Activated CD4-positive, alpha-beta T cell treated with anti-CD3 and anti-CD28 coated beads for 36 hours (primary cell): ENCODE results near the gene PI3. TPM values are rescaled to one million over a fixed set of nuclear protein-coding genes. Genes with fewer than 3 reads are reported as not detected.

Experiments used
- ATAC-seq: fragments of 200-7000 bp; cut with Tn5 transposase; one replicate; pipeline ENCODE4 v1.10.0; 2021; ENCODE audit warnings: mild to moderate bottlenecking, moderate library complexity
- CTCF ChIA-PET: fragments of 350-600 bp; sonication (Branson Sonifier 250); formaldehyde crosslinking; loops from one replicate; lab custom pipeline; 2021; ENCODE audit warnings: antibody characterized with exemption; lab: Charles Lee
- POLR2A ChIA-PET: fragments of 350-600 bp; sonication (Branson Sonifier 250); formaldehyde crosslinking; loops from one replicate; lab custom pipeline; 2021; ENCODE audit warnings: antibody characterized with exemption, inconsistent platforms; lab: Charles Lee
- DNase-seq: peaks from one replicate; pipeline ENCODE4 v3.0.0-alpha.2; 2020
- H3K27ac Mint-ChIP-seq: one replicate; pipeline ENCODE4 v1.8.0; 2021; ENCODE audit warnings: mixed read lengths
- H3K27me3 Mint-ChIP-seq: one replicate; pipeline ENCODE4 v1.8.0; 2021; ENCODE audit warnings: mixed read lengths
- H3K36me3 Mint-ChIP-seq: one replicate; pipeline ENCODE4 v1.8.0; 2021; ENCODE audit warnings: low read depth, mixed read lengths
- H3K4me1 Mint-ChIP-seq: one replicate; pipeline ENCODE4 v1.8.0; 2021; ENCODE audit warnings: mixed read lengths
- H3K4me3 Mint-ChIP-seq: one replicate; pipeline ENCODE4 v1.8.0; 2021; ENCODE audit warnings: mild to moderate bottlenecking, moderate library complexity, mixed read lengths
- H3K9me3 Mint-ChIP-seq: one replicate; pipeline ENCODE4 v1.8.0; 2021; ENCODE audit warnings: low read depth, mixed read lengths
- intact Hi-C, 2 experiments: fragments of 100-400 bp; cut with DNase I in 1 of 2; cut with micrococcal nuclease in 1 of 2; formaldehyde crosslinking; loops; one replicate each; pipeline versions ENCODE4 v1.14.2 to v1.15.1; 2022 to 2024; cut with DNase I, micrococcal nuclease
- total RNA-seq, 2 experiments: library from RNA; stranded (reverse); gene quantifications; one replicate each; pipeline ENCODE4 v1.2.3, GENCODE V29; 2021

The PI3 gene
- total RNA-seq, 2 experiments from 2014 or later, result not detected

GRCh38 chr20:45223136-45223535 is 48.4 kb downstream of the PI3 start:
- ATAC-seq (no peak), DNase-seq (no peak)
- POLR2A ChIA-PET, result no interaction called here
- no peaks in the 10 kb centered on the region for H3K4me1 Mint-ChIP-seq
- H3K27ac Mint-ChIP-seq, result no peak overlapping the region
- H3K4me3 Mint-ChIP-seq, result no peak overlapping the region
- peaks cover 45% of the 10 kb centered on the region for H3K27me3 Mint-ChIP-seq
- CTCF ChIA-PET, result no interaction called here
- intact Hi-C loops, result loop anchor here in 1 of 2 experiments (10.0 kb wide), 1 partner anchor 208 kb away; no protein-coding TSS in a partner anchor
- H3K36me3 Mint-ChIP-seq, result no peaks in the 10 kb centered on the region
- no peaks in the 10 kb centered on the region for H3K9me3 Mint-ChIP-seq

Other genes with a start within 250 kb of the PI3 start
- 10 to 100 TPM; 56.5 to 61.2 TPM for gene TOMM34, start 214.5 kb upstream of the PI3 start, total RNA-seq
- gene STK4, start 208.4 kb upstream of the PI3 start, total RNA-seq, result 100 to 1,000 TPM; 156 to 164 TPM
- under 1 TPM; 0.66 to 0.79 TPM for gene KCNS1, start 73.8 kb upstream of the PI3 start, total RNA-seq
- under 1 TPM; 0.23 TPM for gene WFDC5, start 59.7 kb upstream of the PI3 start, total RNA-seq
- gene WFDC12, start 50.4 kb upstream of the PI3 start, total RNA-seq, result not detected
- gene SEMG1, start 32.1 kb downstream of the PI3 start, total RNA-seq, result not detected
- not detected for gene SEMG2, start 46.5 kb downstream of the PI3 start, total RNA-seq
- not detected for gene SLPI, start 79.7 kb downstream of the PI3 start, total RNA-seq
- not detected for gene RBPJL, start 131.9 kb downstream of the PI3 start, total RNA-seq
- under 1 TPM; 0.35 to 0.48 TPM for gene MATN4, start 133.4 kb downstream of the PI3 start, total RNA-seq
- 10 to 100 TPM; 24.0 to 31.0 TPM for gene SDC4, start 173.5 kb downstream of the PI3 start, total RNA-seq
- gene SYS1, start 188.3 kb downstream of the PI3 start, total RNA-seq, result 10 to 100 TPM; 16.1 to 26.1 TPM
- gene TP53TG5, start 203.4 kb downstream of the PI3 start, total RNA-seq, result under 1 TPM; 0.40 to 0.80 TPM
- gene DBNDD2, start 233.4 kb downstream of the PI3 start, total RNA-seq, result 10 to 100 TPM; 22.4 to 30.0 TPM
- gene PIGT, start 241.2 kb downstream of the PI3 start, total RNA-seq, result 10 to 100 TPM; 44.0 to 65.7 TPM